Hepatic stellate cell (primary cell): ENCODE results near the gene PTPN13.

ENCODE experiments used
- DNase-seq: peaks from one replicate; pipeline ENCODE4 v3.0.0; 2011; ENCODE audit warnings: low spot score

The PTPN13 gene, protein sequence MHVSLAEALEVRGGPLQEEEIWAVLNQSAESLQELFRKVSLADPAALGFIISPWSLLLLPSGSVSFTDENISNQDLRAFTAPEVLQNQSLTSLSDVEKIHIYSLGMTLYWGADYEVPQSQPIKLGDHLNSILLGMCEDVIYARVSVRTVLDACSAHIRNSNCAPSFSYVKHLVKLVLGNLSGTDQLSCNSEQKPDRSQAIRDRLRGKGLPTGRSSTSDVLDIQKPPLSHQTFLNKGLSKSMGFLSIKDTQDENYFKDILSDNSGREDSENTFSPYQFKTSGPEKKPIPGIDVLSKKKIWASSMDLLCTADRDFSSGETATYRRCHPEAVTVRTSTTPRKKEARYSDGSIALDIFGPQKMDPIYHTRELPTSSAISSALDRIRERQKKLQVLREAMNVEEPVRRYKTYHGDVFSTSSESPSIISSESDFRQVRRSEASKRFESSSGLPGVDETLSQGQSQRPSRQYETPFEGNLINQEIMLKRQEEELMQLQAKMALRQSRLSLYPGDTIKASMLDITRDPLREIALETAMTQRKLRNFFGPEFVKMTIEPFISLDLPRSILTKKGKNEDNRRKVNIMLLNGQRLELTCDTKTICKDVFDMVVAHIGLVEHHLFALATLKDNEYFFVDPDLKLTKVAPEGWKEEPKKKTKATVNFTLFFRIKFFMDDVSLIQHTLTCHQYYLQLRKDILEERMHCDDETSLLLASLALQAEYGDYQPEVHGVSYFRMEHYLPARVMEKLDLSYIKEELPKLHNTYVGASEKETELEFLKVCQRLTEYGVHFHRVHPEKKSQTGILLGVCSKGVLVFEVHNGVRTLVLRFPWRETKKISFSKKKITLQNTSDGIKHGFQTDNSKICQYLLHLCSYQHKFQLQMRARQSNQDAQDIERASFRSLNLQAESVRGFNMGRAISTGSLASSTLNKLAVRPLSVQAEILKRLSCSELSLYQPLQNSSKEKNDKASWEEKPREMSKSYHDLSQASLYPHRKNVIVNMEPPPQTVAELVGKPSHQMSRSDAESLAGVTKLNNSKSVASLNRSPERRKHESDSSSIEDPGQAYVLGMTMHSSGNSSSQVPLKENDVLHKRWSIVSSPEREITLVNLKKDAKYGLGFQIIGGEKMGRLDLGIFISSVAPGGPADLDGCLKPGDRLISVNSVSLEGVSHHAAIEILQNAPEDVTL (N-terminal part only)

DNA sequence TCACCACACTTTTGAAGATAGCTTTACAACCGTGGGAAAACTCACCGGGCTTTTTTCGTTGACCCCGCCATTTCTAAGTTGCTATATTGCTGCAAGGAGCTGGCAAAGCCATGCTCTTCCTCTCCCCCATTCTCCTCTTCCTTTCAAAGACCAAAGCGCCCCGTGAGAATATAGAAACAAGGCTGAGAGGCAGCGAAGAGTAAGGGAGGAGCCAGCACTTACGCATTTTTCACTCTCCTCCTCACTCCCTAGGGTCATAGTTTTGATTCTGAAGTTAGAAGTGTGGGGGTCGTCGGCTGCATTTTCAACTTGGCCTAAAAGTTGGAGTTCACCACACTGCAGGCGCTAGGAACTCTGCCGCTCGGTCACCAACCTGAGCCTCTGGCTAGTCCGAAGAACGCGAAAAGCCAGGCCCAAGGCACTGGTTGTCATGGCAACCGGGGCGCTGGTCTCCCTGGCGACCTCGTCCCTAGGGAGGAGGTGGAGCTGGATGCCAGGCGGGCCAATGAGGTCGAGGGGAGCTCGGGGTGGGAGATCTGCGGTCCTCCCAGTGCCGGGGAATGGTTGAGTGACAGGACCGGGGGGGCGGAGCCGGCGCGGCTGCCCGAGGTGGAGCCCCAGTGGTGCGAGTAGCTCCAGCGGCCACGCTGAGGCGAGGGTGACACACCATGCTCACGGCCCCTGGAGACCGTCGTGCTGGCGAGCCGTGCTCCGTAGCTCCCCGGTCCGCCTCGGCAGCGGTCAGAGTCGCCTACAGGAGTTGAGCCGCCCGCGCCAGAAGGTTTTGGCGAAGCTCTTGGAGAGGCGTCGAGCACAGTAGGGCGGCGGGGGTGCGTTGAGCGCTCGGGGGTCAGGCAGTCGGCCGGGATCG, at the start of gene PTPN13:
TSS of gene PTPN13 (plus strand) at position 628 of the 871 bp plus-strand sequence. CDS start 40,942 bp downstream, outside the sequence.
- peak; percentile 96 for DNase-seq

DNA sequence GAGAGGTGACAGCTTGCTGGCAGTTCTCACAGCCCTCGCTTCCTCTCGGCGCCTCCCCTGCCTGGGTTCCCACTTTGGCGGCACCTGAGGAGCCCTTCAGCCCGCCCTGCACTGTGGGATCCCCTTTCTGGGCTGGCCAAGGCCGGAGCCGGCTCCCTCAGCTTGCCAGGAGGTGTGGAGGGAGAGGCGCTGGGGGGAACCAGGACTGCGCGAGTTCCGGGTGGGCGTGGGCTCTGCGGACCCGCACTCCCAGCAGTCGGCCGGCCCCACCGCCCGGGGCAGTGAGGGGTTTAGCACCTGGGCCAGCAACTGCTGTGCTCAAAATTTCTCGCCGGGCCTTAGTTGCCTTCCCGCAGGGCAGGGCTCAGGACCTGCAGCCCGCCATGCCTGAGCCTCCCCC, 47.0 kb upstream of the PTPN13 start:
- DNase-seq = no peak

DNA sequence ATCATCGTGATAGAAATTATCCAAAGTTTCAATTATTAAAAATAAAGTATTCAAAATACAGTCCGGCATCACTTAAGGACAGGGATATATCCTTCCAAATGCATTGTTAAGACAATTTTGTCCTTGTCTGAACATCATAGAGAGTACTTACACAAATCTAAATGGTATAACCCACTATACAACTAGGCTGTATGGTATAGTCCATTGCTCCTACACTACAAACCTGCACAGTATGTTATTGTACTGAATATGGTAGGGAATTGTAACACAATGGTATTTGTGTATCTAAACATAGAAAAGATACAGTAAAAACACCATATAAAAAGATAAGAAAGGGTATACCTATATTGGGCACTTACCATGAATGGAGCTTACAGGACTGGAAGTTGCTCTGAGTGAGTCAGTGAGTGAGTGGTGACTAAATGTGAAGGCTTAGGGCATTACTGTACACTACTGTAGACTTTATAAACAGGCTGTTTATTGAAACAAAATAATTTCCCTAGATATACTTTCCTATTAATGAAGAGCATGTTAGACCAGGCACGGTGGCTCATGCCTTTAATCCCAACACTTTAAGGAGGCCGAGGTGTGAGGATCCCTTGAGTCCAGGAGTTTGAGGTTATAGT, 44.8 kb upstream of the PTPN13 start:
- DNase-seq = no peak

DNA sequence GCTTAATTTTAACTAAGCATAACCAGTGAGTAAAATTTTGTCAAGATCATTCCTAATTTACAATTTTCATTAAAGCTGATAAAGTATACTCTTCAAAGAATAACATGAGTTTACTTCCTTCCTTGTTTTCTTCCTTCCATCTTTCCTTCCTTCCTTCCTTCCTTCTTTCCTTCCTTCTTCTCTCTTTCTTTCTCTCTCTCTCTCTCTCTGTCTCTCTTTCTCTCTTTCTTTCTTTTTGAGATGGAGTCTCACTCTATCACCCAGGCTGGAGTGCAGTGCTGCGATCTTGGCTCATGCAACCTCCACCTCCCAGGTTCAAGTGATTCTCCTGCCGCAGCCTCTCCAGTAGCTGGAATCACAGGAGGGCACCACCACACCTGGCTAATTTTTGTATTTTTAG, 42.7 kb upstream of the PTPN13 start:
- DNase-seq = no peak

DNA sequence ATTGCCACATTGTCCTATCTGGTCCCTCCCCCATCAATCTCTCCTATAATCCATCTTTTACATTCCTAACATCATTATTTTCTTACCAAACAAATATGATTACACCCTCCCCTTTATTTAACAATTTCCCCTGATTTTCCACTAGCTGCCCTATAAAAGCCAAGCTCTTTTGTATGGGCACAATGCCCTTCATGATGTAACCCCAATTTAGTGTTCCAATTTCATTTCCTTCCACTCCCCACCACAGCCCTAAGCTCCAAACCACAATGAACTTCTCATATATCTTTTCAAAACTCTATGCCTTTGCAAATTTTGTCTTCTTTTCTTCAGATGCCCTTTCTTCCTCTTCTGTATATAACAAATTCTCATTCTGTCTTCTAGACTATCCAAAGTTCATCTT, 39.5 kb upstream of the PTPN13 start:
- no peak for DNase-seq

DNA sequence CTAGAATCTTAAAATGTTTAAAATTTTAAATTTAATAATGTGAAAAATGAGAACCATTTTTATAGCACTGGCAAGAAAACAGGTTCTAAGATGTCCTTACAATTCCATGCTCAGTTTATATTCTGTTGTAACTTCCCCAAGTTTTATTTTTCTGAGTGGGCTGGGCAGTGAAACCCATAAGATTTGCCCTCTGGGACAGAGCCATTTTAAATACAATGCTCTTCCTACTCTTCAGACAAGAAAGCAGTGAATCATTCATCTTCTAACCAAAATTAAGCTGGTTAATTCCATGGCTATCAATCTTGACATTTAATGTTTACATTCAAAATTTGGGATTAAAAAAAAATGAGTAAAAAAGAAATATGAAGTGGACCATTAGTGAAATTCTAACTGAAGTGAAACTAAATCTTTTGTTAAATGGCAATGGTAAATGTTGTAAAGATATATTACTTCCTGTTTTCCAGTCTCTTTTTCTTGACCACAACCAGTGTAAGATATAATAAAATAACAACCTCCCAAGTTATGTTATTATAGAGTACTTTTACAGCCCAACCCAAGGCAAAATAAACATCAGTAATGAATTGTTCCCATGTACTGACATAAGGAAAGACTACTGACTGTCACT, 37.2 kb upstream of the PTPN13 start:
- DNase-seq = no peak

DNA sequence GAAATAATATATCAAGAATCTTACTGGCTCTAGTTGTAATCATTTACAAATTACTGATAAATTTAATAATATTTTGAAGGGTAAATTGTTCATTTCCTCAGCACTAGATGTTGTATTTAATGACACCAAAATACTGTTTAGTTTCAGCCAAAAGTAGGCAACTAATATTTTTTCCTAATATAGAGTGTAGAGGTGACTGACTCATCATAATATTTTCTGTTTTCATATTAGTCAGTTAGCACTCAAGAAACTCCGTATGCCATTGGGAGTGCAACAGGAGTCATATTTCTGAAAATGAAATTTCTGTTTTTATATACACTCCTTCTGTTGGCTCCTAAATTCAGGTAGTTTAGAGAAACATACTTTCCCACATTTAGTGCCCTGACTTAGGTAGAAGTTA, 36.6 kb upstream of the PTPN13 start:
- no peak for DNase-seq

DNA sequence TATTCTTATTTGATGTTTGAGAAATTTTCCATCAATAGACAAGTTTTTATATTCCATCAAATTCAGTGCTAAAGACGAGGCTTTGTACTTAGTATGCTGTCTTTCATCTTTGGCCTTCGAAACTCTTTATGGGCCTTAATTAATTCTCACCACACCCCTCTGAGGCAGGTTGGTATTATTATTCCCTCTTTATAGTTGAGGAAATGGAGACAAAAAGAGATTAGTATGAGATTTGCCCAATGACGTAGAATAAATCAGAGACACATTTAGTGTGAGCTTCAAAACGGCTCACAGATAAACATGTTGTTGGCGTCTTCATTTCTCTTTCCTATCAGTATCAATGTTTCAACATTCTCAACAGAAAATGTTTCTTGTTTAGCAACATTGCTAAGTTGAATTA, 35.9 kb upstream of the PTPN13 start:
- no peak for DNase-seq

DNA sequence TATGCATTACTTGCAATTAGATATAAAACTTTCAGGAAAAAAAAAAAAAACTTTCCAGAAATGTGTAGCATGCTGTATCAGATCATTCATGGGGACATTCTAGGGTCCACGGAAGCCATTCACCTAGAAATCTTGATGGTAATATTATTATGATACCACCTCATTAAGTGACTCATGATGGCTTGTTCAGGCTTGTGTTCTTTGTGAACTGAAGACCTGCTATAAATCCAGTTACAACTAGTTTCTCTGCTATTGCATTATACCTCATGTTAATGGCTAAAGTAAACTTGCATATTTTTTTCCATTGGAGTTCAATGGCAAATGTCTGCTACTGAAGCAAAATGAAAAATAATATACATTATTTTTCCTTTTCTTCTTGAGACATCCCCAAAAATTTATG, 35.3 kb upstream of the PTPN13 start:
- DNase-seq = no peak

DNA sequence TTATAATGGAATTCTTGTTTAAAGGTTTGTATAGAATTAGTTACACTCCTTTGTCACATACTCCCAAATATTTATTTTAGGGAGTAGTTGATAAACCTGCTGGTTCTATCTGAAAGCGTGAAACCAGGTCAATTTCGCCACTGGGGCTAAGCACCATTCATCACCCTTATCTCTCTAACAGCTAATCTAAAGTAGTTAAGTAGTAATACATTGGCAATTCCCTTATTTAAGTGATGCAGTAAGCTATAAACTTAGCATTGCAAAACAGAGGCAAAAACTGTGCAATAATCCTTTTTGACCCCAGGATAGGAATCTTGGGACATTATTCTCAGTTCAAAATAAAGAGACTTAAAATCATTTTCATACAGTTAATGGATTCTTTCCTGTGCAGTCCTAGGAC, 33.7 kb upstream of the PTPN13 start:
- DNase-seq = no peak

DNA sequence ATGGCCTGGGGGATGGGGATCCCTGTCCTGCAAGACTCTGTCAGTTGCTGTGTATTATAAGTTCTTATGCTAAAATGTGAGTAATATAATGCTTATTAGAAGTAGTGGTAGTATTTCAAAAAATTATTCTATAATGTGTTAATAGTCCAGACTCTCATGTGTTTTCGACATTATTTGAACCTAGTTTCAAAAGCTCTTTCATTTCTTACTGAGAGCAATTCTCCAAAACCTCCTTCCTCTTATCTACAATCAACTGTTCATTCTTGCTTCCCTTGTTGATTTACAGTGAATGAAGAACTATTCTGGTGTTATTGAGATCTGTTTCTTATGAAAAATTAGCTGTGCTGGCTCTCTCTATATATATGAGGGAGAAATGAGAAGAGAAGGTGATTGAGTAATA, 32.9 kb upstream of the PTPN13 start:
- DNase-seq = no peak

DNA sequence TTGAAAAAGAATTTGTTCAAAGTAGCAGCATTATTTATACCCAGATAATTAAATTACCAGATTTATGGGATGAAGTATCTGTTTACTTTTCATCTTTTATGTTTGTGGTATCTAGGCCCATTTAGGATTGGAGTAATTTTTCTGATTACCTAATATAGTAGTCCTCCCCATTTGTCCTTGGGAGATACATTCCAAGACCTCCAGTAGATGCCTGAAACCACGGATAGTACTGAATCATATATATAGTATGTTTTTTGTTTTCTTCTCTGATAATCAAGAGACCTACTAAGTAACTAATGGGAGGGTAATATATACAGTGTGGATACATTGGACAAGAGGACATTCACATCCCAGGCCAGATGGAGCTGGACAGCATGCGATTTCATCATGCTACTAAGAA, 30.7 kb upstream of the PTPN13 start:
- DNase-seq = no peak

DNA sequence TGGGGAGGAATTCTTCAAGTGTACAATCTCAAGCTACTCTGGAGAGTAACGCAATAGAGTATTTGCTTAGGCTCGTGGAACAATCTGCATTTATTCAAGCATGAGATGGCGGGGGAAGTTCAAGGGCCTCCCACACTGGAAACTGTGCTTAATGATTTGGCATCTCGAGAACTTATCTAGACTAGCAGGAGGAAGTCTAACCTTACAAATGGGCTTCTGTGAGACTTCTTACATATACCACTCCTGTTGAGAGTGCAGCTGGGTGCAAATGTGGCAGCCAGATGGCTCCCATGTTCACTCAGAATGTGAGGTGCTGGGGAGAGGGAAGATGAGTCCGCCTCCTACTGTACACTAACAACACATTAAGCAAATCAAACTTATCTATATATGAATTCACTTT, 29.3 kb upstream of the PTPN13 start:
- no peak for DNase-seq

DNA sequence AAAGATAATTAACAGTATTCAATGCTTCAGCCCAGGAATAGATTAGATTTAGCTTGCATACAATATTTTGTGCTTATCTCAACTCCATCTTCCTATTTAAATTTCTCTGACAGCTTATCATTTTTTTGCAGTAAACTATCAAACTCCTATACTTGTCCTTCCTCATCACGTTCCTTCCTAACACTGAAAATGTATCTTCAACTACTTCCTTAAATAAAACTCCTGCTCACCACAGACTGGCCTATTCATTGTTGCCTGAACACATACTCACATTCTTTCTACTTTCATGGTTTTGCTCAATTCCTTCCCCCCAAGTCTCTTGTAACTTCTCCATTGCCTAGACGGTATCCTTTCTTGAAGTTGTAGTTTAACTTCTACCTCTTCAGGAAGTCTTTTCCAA, 28.5 kb upstream of the PTPN13 start:
- no peak for DNase-seq

DNA sequence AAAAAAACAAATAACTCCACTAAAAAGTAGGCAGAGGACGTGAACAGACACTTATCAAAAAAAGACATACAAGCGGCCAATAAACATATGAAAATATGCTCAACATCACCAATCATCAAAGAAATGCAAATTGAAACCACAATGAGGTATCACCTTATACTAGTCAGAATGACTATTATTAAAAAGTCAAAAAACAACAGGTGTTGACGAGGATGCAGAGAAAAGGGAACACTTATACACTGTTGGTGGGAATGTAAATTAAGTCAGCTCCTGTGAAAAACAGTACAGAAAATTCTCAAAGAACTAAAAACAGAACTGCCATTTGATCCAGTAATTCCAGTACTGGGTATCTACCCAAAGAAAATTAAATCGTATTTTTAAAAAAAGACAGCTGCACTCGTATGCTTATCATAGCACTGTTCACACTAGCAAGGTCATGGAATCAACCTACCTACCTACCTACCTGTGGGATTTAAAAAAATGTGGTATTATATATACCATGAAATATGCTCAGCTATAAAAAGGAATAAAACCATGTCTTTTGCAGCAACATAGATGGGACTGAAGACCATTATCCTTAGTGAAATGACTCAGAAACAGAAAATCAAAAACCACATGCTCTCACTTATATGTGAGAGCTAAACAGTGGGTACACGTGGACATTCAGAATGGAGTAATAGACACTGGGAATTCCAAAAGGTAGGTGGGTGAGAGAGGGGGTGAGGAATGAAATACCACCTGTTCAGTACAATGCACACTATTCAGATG, 24.8 kb upstream of the PTPN13 start:
- no peak for DNase-seq

DNA sequence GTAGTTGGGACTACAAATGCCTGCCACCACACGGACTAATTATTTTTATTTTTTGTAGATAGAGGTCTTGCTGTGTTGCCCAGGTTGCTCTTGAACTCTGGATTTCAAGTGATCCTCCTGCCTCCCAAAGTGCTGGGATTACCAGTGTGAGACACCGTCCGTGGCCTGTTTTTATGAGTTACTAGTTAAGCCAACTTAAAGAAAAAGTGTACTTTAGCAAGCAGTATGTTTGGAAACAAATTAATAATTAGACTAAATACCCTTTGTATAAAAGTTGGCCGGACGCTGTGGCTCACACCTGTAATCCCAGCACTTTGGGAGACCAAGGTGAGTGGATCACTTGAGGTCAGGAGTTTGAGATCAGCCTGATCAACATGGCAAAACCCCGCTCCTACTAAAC, 14.2 kb upstream of the PTPN13 start:
- DNase-seq = no peak

DNA sequence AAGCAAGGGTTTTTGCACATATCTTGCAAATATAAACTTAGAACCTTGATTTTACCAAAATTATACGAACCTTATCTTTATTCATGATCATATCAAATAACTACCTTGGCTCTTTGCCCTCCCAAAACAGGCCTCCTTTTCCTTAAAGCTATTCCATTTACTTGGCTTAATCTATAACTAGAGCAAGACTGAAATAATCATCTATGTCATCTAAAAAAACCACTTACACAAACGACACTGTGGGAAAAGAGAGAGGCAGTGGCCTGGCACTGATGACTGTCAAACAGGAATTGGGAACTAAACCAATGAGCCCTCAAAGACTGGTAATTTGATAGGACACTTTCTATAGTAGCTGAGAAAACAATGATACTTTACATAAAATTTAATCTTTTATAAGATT, 11.7 kb upstream of the PTPN13 start:
- DNase-seq = no peak

DNA sequence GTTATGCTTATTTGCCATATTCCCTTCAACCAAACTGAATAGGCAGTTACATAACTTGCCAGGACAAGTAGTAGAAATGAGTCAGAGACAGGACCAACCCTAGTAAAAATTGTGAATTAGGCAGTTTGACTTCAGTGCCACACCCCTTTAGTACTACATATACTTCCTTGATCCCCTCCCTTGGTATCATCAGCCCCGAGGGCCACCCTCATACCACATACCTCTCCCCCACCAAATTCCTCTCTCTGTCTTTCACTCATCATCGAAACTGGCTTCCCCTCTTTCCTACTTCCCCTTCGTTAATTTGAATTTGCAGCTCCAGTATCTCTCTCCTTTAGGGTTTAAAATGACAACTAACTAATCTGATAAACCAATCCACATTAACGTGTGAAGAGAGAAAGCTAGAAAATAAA, 7.9 kb upstream of the PTPN13 start:
- no peak for DNase-seq

DNA sequence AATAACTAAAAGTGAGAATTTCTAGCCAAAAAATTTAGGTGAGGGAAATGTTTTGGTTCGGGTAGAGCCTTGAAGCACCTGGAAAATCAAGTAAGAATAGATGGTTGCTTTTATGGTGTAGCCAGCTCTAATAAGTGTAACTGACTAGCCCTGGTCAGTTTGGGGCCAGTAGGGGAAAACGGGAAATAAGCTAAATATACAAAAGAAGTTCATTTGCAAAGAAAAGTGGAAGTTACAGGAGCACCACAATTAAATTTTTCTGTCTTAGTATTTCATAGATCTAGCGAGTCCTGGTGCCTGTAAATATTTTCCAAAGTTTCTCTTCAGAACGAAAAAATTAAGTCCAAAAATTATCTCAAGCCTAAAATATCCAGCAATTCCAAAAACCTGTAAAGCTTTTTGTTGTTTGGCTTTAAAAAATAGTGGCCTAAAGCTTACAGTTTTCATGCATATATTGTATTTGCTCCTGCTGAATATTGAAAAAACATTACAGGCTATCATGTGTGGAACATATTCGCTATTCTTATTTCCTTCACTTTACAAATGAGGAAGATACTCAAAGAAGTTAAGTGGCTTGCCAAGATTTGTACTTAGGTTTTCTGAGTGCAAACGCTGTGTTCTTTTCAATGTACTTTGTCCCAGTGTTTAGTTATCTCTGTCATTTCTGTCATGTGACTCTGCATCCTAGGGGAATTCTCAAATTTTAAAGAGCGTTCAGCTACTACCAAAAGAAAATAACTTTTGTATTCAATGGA, 7.3 kb upstream of the PTPN13 start:
- DNase-seq = no peak
